GM23338 (cell line): ENCODE measurements around the gene WDR77. TPM values are rescaled to one million over a fixed set of nuclear protein-coding genes. Genes with fewer than 3 reads are reported as not detected.

Experiments
- CREB1 ChIP-seq: fragments of 250-450 bp; sonication (Bioruptor Pico); IDR thresholded peaks from 2 replicates; pipeline ENCODE4 v1.5.0; 2020; ENCODE audit warnings: low read depth, mild to moderate bottlenecking, moderate library complexity
- EZH2 ChIP-seq: fragments of 200-600 bp; sonication (generic); IDR thresholded peaks from one replicate; pipeline ENCODE4 v1.8.0; 2017; ENCODE audit warnings: antibody characterized with exemption, mild to moderate bottlenecking, low read depth; ENCODE audit not compliant: unreplicated experiment
- EZH2phosphoT487 ChIP-seq: fragments of 200-600 bp; sonication (generic); IDR thresholded peaks from one replicate; pipeline ENCODE4 v1.8.1; 2018; ENCODE audit warnings: antibody characterized with exemption; ENCODE audit not compliant: unreplicated experiment
- NANOG ChIP-seq: IDR thresholded peaks from 2 replicates; pipeline ENCODE4 v1.6.1; 2016; ENCODE audit warnings: antibody characterized with exemption, borderline replicate concordance
- POLR2AphosphoS5 ChIP-seq: IDR thresholded peaks from 2 replicates; pipeline ENCODE4 v1.6.1; 2016; ENCODE audit warnings: antibody characterized with exemption, low read depth
- ZNF331 ChIP-seq: fragments of 250-450 bp; sonication (Bioruptor Pico); IDR thresholded peaks from 2 replicates; pipeline ENCODE4 v1.5.0; 2020; ENCODE audit warnings: low read depth, mild to moderate bottlenecking, moderate library complexity
- polyA plus RNA-seq: library from polyadenylated mRNA; unstranded; fragments of >200 nt; fragmentation: Nextera tagmentation; extraction: Ambion mirVana; gene quantifications from 2 replicates; pipeline ENCODE4 v1.2.1, GENCODE V29; 2016
- total RNA-seq: library from RNA; depleted of rRNA; stranded (reverse); fragments of >200 nt; shearing (Covaris generic); gene quantifications from 2 replicates; pipeline ENCODE4 v1.2.3, GENCODE V29; 2014
- TF ChIP-seq, protein P1 (sequence below): IDR thresholded peaks from one replicate; pipeline ENCODE4 v1.6.1; 2018; ENCODE audit warnings: antibody characterized with exemption; ENCODE audit not compliant: unreplicated experiment
- TF ChIP-seq, protein P2 (sequence below): fragments of 250-450 bp; sonication (Bioruptor Pico); IDR thresholded peaks from 2 replicates; pipeline ENCODE4 v1.5.0; 2020; ENCODE audit warnings: mild to moderate bottlenecking, moderate library complexity

The WDR77 gene
- total and polyA plus RNA-seq, 2 experiments from 2014 or later: 85.9 to 111 TPM

DNA sequence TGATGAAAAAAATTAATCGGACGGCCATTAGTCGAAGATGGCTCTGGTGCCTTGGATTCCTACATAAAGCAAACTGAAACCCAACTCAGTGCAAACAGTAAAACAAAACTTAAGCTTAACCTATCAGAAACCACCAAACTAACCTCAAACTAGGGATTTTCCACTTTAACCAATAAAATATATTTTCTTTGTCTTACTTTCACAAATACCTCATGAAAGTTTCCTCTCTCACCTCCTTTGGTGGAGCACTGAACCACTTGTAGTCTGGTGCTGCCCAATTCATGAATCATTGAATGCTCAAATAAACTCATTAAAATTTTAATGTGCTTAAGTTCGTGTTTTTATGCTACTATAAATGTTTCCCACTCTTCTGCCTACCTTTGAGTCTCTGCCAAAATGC lies 47.3 kb upstream of the WDR77 start (continued):
- TF ChIP-seq, protein P1, sequence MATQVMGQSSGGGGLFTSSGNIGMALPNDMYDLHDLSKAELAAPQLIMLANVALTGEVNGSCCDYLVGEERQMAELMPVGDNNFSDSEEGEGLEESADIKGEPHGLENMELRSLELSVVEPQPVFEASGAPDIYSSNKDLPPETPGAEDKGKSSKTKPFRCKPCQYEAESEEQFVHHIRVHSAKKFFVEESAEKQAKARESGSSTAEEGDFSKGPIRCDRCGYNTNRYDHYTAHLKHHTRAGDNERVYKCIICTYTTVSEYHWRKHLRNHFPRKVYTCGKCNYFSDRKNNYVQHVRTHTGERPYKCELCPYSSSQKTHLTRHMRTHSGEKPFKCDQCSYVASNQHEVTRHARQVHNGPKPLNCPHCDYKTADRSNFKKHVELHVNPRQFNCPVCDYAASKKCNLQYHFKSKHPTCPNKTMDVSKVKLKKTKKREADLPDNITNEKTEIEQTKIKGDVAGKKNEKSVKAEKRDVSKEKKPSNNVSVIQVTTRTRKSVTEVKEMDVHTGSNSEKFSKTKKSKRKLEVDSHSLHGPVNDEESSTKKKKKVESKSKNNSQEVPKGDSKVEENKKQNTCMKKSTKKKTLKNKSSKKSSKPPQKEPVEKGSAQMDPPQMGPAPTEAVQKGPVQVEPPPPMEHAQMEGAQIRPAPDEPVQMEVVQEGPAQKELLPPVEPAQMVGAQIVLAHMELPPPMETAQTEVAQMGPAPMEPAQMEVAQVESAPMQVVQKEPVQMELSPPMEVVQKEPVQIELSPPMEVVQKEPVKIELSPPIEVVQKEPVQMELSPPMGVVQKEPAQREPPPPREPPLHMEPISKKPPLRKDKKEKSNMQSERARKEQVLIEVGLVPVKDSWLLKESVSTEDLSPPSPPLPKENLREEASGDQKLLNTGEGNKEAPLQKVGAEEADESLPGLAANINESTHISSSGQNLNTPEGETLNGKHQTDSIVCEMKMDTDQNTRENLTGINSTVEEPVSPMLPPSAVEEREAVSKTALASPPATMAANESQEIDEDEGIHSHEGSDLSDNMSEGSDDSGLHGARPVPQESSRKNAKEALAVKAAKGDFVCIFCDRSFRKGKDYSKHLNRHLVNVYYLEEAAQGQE: no peak
- TF ChIP-seq EZH2 (no peak), EZH2phosphoT487 (no peak), ZNF331 (no peak), POLR2AphosphoS5 (no peak), NANOG (no peak), CREB1 (CRISPR knock-in tag) (no peak)
- TF ChIP-seq, protein P2, sequence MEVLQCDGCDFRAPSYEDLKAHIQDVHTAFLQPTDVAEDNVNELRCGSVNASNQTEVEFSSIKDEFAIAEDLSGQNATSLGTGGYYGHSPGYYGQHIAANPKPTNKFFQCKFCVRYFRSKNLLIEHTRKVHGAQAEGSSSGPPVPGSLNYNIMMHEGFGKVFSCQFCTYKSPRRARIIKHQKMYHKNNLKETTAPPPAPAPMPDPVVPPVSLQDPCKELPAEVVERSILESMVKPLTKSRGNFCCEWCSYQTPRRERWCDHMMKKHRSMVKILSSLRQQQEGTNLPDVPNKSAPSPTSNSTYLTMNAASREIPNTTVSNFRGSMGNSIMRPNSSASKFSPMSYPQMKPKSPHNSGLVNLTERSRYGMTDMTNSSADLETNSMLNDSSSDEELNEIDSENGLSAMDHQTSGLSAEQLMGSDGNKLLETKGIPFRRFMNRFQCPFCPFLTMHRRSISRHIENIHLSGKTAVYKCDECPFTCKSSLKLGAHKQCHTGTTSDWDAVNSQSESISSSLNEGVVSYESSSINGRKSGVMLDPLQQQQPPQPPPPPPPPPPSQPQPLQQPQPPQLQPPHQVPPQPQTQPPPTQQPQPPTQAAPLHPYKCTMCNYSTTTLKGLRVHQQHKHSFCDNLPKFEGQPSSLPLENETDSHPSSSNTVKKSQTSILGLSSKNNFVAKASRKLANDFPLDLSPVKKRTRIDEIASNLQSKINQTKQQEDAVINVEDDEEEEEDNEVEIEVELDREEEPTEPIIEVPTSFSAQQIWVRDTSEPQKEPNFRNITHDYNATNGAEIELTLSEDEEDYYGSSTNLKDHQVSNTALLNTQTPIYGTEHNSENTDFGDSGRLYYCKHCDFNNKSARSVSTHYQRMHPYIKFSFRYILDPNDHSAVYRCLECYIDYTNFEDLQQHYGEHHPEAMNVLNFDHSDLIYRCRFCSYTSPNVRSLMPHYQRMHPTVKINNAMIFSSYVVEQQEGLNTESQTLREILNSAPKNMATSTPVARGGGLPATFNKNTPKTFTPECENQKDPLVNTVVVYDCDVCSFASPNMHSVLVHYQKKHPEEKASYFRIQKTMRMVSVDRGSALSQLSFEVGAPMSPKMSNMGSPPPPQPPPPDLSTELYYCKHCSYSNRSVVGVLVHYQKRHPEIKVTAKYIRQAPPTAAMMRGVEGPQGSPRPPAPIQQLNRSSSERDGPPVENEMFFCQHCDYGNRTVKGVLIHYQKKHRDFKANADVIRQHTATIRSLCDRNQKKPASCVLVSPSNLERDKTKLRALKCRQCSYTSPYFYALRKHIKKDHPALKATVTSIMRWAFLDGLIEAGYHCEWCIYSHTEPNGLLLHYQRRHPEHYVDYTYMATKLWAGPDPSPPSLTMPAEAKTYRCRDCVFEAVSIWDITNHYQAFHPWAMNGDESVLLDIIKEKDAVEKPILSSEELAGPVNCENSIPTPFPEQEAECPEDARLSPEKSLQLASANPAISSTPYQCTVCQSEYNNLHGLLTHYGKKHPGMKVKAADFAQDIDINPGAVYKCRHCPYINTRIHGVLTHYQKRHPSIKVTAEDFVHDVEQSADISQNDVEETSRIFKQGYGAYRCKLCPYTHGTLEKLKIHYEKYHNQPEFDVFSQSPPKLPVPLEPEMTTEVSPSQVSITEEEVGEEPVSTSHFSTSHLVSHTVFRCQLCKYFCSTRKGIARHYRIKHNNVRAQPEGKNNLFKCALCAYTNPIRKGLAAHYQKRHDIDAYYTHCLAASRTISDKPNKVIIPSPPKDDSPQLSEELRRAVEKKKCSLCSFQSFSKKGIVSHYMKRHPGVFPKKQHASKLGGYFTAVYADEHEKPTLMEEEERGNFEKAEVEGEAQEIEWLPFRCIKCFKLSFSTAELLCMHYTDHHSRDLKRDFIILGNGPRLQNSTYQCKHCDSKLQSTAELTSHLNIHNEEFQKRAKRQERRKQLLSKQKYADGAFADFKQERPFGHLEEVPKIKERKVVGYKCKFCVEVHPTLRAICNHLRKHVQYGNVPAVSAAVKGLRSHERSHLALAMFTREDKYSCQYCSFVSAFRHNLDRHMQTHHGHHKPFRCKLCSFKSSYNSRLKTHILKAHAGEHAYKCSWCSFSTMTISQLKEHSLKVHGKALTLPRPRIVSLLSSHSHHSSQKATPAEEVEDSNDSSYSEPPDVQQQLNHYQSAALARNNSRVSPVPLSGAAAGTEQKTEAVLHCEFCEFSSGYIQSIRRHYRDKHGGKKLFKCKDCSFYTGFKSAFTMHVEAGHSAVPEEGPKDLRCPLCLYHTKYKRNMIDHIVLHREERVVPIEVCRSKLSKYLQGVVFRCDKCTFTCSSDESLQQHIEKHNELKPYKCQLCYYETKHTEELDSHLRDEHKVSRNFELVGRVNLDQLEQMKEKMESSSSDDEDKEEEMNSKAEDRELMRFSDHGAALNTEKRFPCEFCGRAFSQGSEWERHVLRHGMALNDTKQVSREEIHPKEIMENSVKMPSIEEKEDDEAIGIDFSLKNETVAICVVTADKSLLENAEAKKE (CRISPR knock-in tag): no peak
